Measurements from ENCODE around the gene TNF. TPM values are rescaled to one million over a fixed set of nuclear protein-coding genes. Genes with fewer than 3 reads are reported as not detected.

The TNF gene
- total RNA-seq = 100 to 1,000 TPM; 485 to 701 (median 587) TPM

DNA sequence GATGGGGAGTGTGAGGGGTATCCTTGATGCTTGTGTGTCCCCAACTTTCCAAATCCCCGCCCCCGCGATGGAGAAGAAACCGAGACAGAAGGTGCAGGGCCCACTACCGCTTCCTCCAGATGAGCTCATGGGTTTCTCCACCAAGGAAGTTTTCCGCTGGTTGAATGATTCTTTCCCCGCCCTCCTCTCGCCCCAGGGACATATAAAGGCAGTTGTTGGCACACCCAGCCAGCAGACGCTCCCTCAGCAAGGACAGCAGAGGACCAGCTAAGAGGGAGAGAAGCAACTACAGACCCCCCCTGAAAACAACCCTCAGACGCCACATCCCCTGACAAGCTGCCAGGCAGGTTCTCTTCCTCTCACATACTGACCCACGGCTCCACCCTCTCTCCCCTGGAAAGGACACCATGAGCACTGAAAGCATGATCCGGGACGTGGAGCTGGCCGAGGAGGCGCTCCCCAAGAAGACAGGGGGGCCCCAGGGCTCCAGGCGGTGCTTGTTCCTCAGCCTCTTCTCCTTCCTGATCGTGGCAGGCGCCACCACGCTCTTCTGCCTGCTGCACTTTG, at the start of gene TNF:
Gene TNF (plus strand): TSS at position 231 of the 567 bp plus-strand sequence. CDS start 177 bp downstream, at position 408.
- Mint-ChIP-seq H3K4me3 (peak within 1 kb of the TSS; percentile 96), H3K36me3 (ENCODE audit: insufficient read depth) (peaks cover 53% of the 10 kb centered on the region), H3K4me1 (ENCODE audit: low read depth) (peaks cover 73% of the 10 kb centered on the region), H3K27me3 (ENCODE audit: low read depth) (no peaks in the 10 kb centered on the region), H3K9me3 (no peaks in the 10 kb centered on the region)
- ATAC-seq = peak; percentile 21 to 23
- peak; percentile 80 for DNase-seq

DNA sequence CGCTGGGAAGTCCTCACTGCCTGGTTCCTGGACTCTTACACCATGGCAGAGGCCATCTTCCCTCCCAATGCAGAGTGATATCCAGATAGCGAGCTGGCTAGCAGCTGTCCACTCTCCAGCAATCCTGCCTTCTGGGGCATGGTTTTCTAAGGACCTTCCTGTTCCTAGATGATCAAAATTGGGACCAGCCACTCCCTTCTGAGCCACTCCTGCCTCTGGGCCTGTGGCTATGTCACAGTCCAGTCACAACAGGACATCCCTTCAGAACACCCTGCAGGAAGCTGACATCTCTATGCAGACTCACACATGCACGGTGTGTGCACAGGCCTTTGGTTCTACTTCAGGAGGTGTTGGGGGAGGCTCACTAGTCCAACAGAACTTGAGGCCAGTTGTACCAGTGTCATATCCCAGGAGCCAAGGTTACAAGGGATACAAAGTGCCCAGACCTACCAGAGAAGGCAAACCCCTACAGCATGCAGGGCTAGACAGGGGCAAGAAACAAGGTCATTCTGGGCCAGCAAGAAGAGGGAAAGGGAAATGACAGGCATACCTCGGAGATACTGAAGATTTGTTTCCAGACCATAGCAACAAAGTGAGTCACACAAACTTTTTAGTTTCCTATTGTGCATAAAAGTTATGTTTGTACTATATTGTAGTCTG, 49.3 kb upstream of the TNF start:
- ATAC-seq = peak in 1 of 2 donors; percentile 12
- Mint-ChIP-seq H3K9me3 (no peaks in the 10 kb centered on the region), H3K27me3 (ENCODE audit: low read depth) (peaks cover 2% of the 10 kb centered on the region), H3K4me1 (ENCODE audit: low read depth) (peaks cover 2% of the 10 kb centered on the region), H3K4me3 (no peak overlapping the region), H3K36me3 (ENCODE audit: insufficient read depth) (peaks cover 17% of the 10 kb centered on the region)
- no peak for DNase-seq

DNA sequence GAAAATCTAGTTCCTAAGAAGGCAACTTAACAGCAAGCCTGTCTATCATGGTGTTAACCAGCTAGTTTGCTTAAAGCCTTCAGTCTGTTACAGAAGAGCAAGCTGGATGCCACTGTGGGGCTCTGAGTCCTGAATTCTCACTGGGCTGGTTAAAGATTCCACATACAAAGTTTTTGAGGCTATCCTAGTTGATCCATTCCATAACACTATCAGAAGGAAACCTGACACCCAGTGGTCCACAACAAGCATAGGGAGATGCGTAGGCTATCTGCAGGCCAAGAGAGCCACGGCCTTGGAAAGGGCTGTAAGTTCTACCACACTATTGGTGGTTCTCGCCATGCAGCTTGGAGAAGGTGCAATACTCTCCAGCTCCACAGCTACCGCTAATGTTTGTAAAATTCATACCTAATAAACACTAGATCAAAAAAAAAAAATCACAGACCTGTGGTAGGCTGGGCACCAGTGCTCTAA, 47.0 kb upstream of the TNF start:
- Mint-ChIP-seq H3K4me3 (no peak overlapping the region), H3K4me1 (ENCODE audit: low read depth) (peaks cover 12% of the 10 kb centered on the region), H3K36me3 (ENCODE audit: insufficient read depth) (peaks cover 27% of the 10 kb centered on the region), H3K9me3 (no peaks in the 10 kb centered on the region), H3K27me3 (ENCODE audit: low read depth) (no peaks in the 10 kb centered on the region)
- ATAC-seq = peak in 1 of 2 donors; percentile 6
- DNase-seq = no peak

DNA sequence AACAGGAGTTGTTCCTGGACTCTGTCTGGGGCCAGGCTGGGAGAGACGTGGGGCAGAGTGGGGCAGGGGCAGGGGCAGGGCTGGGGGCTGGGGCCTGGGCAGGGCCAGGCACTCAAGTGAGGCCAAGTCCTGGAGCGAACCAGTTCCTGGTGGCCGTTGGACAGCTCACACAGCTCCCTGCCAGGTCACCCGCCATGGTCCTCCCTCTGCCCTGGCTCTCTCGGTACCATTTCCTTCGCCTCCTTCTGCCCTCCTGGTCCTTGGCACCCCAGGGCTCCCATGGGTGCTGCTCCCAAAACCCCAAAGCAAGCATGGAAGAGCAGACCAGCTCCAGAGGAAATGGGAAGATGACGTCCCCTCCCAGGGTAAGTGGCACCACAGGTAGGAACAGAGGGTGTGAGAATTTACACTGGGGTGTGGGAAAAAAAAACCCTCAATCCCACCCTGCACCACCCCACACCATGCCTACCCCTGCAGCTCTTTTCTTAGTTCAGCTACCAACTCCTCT, 46.5 kb upstream of the TNF start, which contains the start of gene MCCD1:
Gene MCCD1 (plus strand): TSS at position 142 of the 508 bp plus-strand sequence. CDS start 53 bp downstream, at position 195.
- Mint-ChIP-seq H3K4me3 (no peak within 1 kb of the TSS), H3K9me3 (no peaks in the 10 kb centered on the region), H3K36me3 (ENCODE audit: insufficient read depth) (peaks cover 30% of the 10 kb centered on the region), H3K4me1 (ENCODE audit: low read depth) (peaks cover 13% of the 10 kb centered on the region), H3K27me3 (ENCODE audit: low read depth) (no peaks in the 10 kb centered on the region)
- ATAC-seq = peak; percentile 6 to 21
- DNase-seq = no peak

GRCh38 chr6:31529329-31530150, 45.8 kb upstream of the TNF start:
- Mint-ChIP-seq H3K27me3 (ENCODE audit: low read depth) (no peaks in the 10 kb centered on the region), H3K36me3 (ENCODE audit: insufficient read depth) (peaks cover 33% of the 10 kb centered on the region), H3K4me3 (no peak overlapping the region), H3K4me1 (ENCODE audit: low read depth) (peaks cover 13% of the 10 kb centered on the region), H3K9me3 (no peaks in the 10 kb centered on the region)
- ATAC-seq (peak; percentile 7 to 13), DNase-seq (no peak)

DNA sequence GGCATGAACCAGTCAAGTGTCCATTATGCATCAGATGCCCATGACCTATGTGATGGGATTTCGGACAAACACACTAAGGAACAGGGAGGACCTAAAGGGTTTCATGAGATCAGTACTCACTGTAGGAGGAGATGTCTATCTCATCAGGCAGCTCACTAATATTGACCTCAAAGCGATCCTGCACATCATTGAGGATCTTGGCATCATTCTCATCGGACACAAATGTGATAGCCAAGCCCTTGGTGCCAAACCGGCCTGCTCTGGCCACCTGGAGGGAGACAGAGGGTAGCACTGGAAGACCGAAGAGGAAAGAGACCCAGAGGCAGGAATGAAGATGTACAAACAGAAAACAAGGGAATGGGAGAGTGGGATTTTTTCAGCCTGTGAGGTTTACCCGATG, 44.7 kb upstream of the TNF start:
- peaks cover 42% of the 10 kb centered on the region for H3K36me3 Mint-ChIP-seq (ENCODE audit: insufficient read depth)
- no peak overlapping the region for H3K4me3 Mint-ChIP-seq

DNA sequence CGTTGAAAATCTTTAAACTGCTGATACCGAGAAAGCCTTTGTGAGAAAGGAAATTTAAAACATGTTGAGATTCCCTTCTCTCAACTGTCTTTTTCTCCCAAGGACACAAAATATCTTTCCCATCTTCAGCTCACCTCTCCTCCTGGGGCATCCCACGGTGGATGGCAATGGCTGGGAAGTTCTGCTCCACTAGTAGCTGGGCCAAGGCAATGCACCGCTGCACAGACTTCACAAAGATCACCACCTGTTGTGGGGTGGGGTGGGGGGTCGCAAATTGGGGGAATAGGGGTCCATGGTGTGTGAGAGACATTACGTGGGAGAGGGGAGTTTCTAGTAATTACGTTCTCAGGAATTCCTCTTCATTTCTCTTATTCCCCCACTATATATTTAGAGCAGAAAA, 44.2 kb upstream of the TNF start:
- H3K4me3 Mint-ChIP-seq = no peak overlapping the region
- DNase-seq = no peak
- no peaks in the 10 kb centered on the region for H3K27me3 Mint-ChIP-seq (ENCODE audit: low read depth)
- peaks cover 19% of the 10 kb centered on the region for H3K4me1 Mint-ChIP-seq (ENCODE audit: low read depth)
- no peak for ATAC-seq
- H3K9me3 Mint-ChIP-seq = no peaks in the 10 kb centered on the region
- H3K36me3 Mint-ChIP-seq (ENCODE audit: insufficient read depth) = peaks cover 47% of the 10 kb centered on the region

More for the DNA sequence above, 44.7 kb upstream of the TNF start:
- Mint-ChIP-seq H3K4me1 (ENCODE audit: low read depth) (peaks cover 14% of the 10 kb centered on the region), H3K9me3 (no peaks in the 10 kb centered on the region), H3K27me3 (ENCODE audit: low read depth) (no peaks in the 10 kb centered on the region)
- DNase-seq (no peak), ATAC-seq (no peak)

DNA sequence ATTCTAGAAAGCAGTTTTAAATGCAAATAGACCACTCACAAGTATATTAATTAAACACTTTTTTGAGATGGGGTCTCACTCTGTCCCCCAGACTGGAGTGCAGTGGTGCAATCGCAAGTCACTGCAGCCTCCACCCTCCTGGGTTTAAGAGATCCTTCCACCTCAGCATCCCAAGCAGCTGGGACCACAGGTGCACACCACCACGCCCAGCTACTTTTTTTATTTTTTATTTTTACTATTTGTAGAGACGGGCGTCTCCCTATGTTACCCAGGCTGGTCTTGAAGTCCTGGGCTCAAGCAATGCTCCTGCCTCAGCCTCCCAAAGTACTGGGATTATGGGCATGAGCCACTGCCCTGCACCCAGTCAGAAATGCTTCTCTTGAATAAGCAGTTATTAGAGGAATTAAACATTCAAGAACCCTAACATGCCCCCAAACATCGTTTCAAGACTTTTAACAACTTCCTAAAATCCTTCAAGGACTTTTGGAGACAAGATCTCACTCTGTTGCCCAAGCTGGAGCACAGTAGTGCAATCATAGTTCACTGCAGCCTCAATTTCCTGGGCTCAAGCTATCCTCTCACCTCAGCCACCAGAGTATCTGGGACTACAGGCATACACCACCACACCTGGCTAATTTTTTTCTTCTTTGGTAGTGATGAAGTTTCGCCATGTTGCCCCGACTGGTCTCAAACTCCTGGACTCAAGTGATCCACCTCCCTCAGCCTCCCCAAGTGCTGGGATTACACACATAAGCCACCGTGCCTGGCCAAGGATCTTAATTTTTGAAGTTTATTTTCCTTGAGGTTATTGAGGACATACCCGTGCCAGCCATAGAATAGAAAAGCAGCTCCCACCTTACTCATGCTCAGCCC, 43.4 kb upstream of the TNF start:
- no peaks in the 10 kb centered on the region for H3K9me3 Mint-ChIP-seq
- no peak for ATAC-seq
- no peaks in the 10 kb centered on the region for H3K27me3 Mint-ChIP-seq (ENCODE audit: low read depth)
- peaks cover 52% of the 10 kb centered on the region for H3K36me3 Mint-ChIP-seq (ENCODE audit: insufficient read depth)
- H3K4me1 Mint-ChIP-seq (ENCODE audit: low read depth) = peaks cover 24% of the 10 kb centered on the region
- no peak for DNase-seq
- H3K4me3 Mint-ChIP-seq = no peak overlapping the region

DNA sequence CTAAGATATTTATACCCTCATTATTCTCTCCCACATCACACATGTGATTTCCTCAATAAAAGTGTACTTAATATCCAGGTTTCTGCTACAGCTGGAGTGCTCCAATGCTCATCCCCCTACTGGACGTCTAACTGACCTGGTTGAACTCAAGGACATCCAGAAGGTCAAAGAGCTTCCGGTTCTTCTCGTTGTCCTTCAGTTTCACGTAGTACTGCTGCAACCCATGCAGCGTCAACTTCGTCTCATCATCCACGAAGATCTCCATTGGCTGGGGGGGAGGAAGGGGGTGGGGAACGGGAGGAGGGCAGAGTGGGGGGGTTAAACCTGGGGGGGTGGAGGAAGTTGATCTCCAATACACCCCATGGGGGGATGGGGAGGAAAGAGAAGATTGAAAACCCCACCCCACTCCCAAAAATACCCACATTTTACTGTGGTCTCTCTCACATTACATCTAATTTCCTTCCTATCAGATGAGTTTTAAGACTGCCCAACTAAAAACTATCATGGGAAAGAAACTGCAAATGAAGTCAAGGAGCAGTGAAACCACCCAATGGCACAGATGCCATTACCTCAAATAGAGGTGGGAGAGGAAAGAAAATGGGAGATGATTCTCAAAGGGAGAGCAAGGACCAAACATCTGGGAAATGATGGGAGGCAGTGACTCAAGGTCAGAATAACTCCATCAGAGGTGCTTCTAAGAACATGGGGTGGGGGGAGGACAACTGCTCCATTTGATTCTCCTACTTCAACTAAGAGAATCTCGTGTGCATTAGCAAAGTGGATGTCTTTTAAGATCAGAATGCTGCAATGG, 42.5 kb upstream of the TNF start:
- ATAC-seq (no peak), DNase-seq (no peak)
- H3K36me3 Mint-ChIP-seq (ENCODE audit: insufficient read depth) = peaks cover 57% of the 10 kb centered on the region
- H3K4me1 Mint-ChIP-seq (ENCODE audit: low read depth) = peaks cover 29% of the 10 kb centered on the region
- no peak overlapping the region for H3K4me3 Mint-ChIP-seq
- no peaks in the 10 kb centered on the region for H3K27me3 Mint-ChIP-seq (ENCODE audit: low read depth)
- H3K9me3 Mint-ChIP-seq = no peaks in the 10 kb centered on the region

DNA sequence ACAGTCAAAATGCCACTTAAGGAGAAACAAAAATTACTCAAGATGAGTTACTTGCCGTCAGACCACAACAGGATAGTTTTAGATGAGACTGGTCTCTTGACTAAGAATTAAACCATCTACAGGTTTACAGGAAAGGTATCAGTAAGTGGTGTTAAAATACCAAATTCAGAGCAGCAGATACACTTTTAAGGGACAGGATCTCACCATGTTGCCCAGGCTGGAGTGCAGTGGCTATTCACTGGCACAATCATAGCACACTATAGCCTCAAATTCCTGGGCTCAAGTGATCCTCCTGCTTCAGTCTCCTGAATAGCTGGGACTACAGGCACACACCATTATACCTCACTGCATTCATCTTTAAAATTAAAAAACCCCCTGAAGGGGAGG, 41.9 kb upstream of the TNF start:
- H3K27me3 Mint-ChIP-seq (ENCODE audit: low read depth) = no peaks in the 10 kb centered on the region
- H3K4me1 Mint-ChIP-seq (ENCODE audit: low read depth) = peaks cover 33% of the 10 kb centered on the region
- H3K9me3 Mint-ChIP-seq = no peaks in the 10 kb centered on the region
- DNase-seq = no peak
- H3K36me3 Mint-ChIP-seq (ENCODE audit: insufficient read depth) = peaks cover 59% of the 10 kb centered on the region
- H3K4me3 Mint-ChIP-seq = no peak overlapping the region
- ATAC-seq = no peak

DNA sequence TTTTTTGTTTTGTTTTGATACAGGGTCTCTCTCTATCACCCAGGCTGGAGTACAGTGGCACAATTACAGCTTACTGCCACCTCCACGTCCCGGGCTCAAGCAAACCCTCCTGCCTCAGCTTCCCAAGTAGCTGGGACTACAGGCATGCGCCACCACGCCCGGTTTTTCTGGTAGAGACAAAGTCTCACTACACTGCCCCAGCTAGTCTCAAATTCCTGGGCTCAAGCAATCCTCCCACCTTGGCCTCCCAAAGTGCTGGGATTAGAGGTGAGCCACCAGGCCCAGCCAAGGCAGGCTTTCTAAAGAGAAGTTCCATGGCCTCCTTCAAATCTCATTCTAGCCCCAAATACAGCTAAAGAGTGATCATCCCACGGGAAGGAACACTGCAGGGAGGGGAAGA, 41.4 kb upstream of the TNF start:
- no peak overlapping the region for H3K4me3 Mint-ChIP-seq
- peaks cover 38% of the 10 kb centered on the region for H3K4me1 Mint-ChIP-seq (ENCODE audit: low read depth)
- no peak for ATAC-seq
- no peak for DNase-seq
- H3K27me3 Mint-ChIP-seq (ENCODE audit: low read depth) = no peaks in the 10 kb centered on the region
- no peaks in the 10 kb centered on the region for H3K9me3 Mint-ChIP-seq
- peaks cover 65% of the 10 kb centered on the region for H3K36me3 Mint-ChIP-seq (ENCODE audit: insufficient read depth)

GRCh38 chr6:31534521-31535040, 40.8 kb upstream of the TNF start:
- ATAC-seq = no peak
- no peak overlapping the region for H3K4me3 Mint-ChIP-seq
- no peaks in the 10 kb centered on the region for H3K27me3 Mint-ChIP-seq (ENCODE audit: low read depth)
- DNase-seq = no peak
- H3K9me3 Mint-ChIP-seq = no peaks in the 10 kb centered on the region
- H3K4me1 Mint-ChIP-seq (ENCODE audit: low read depth) = peaks cover 44% of the 10 kb centered on the region
- H3K36me3 Mint-ChIP-seq (ENCODE audit: insufficient read depth) = peaks cover 68% of the 10 kb centered on the region

Data from activated T-cell treated with anti-CD3 and anti-CD28 coated beads, Interleukin-2, amount 50 U/mL, for 4 hours (primary cell).